ENCODE data around the gene GABBR1.
"Not testable (repeated sequence)": the region's sequence is repeated elsewhere in the genome, so short reads cannot be mapped to it uniquely, and the experiment has no call there.

GABBR1 gene

GRCh38 chr6:29632789-29633533 is at the start of gene GABBR1:
GABBR1 (minus strand) TSS chr6:29633183; CDS start chr6:29632385, 798 bp downstream.
- in situ Hi-C loops (cut with HindIII; ENCODE audit: low sequenced_read_pairs) = no loop called here

DNA sequence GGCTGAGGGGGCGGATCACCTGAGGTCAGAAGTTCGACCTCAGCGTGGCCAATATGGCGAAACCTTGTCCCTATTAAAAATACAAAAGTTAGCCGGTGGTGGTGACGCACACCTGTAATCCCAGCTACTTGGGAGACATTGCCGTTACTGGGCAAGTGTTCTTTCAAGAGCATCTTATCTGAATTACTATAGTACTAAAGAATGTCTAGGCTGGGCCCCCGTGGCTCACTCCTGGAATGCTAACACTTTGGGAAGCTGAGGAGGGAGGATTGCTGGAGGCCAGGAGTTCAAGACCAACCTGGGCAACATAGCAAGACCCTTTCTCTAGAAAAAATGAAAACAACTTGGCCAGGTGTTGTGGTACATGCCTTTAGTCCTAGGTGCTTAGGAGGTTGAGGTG is 48.8 kb upstream of the GABBR1 start:
- in situ Hi-C loops (cut with HindIII; ENCODE audit: low sequenced_read_pairs) = loop anchor here (5.0 kb wide), 1 partner anchor 75 kb away; no protein-coding TSS in a partner anchor

DNA sequence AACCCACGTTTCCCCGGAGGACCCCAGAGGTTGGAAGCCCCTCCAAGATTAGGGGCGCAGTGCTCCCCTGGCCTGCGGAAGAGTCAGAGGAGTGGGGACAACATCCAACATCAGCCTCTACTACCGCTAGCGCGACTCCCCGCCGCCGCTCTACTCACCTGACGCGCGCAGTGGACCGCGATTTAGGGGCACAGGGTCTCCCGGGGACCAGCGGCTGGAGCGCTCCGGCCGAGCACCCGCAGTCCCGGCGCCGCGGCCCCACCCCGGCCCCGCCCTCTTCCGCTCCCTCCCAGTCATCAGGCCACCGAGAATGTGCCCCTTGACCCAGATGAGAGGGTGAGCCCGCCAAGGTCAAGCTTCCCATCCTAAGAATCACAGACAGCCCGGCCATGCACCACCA is 47.9 kb upstream of the GABBR1 start, which contains the start of gene ZFP57:
TSS of gene ZFP57 (minus strand) at position 249 of the 400 bp plus-strand sequence. CDS start 4,149 bp downstream, outside the sequence.
- in situ Hi-C loops (cut with HindIII; ENCODE audit: low sequenced_read_pairs) = loop anchor here (5.0 kb wide), 1 partner anchor 76 kb away; no protein-coding TSS in a partner anchor

DNA sequence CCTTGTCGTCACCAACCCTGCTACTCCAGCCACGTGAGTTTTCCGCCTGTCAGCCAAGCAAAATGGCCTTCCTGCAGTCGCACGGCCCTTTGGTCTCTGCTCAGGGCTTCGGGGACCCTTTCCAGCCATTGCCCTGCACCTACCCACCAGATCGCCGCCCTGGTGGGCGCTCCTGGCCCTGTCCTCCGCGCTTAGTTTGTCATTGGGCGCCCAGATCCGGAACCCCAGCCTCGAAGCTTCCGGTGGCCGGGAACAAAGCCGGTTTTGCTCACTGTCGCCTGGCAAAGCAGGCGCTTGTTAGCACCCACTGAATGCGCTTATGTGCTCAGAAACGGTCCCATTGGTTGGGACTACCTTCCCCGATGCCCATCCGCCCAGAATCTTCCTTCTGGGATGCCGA is 47.4 kb upstream of the GABBR1 start:
- in situ Hi-C loops (cut with HindIII; ENCODE audit: low sequenced_read_pairs) = loop anchor here (5.0 kb wide), 1 partner anchor 77 kb away; no protein-coding TSS in a partner anchor

DNA sequence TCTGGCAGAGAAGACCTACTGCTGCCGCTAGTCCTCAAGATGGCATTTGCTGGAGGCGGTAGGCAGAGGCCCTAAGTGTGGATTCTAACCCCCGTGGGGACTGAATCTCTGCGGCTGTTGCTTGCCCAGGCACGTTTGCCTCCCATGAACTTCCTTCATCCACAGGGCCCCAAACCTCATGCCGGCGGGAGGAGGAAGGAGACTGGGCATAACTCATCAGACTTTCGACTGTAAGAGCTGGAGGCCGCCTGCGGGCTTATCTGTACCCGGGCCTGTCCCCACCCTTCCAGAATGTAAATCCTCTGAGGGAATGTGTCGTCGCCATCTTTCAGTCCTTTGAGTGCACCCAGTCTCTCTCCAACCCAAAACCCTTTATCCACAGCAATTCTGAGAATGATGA is 47.0 kb upstream of the GABBR1 start:
- in situ Hi-C loops (cut with HindIII; ENCODE audit: low sequenced_read_pairs) = loop anchor here (5.0 kb wide), 1 partner anchor 77 kb away; no protein-coding TSS in a partner anchor

GRCh38 chr6:29678114-29678513 is 45.1 kb upstream of the GABBR1 start:
- in situ Hi-C loops (cut with HindIII; ENCODE audit: low sequenced_read_pairs) = no loop called here

GRCh38 chr6:29676981-29677601 is 44.1 kb upstream of the GABBR1 start:
- in situ Hi-C loops (cut with HindIII; ENCODE audit: low sequenced_read_pairs) = no loop called here

GRCh38 chr6:29675561-29675960 is 42.6 kb upstream of the GABBR1 start:
- in situ Hi-C loops (cut with HindIII; ENCODE audit: low sequenced_read_pairs) = no loop called here

DNA sequence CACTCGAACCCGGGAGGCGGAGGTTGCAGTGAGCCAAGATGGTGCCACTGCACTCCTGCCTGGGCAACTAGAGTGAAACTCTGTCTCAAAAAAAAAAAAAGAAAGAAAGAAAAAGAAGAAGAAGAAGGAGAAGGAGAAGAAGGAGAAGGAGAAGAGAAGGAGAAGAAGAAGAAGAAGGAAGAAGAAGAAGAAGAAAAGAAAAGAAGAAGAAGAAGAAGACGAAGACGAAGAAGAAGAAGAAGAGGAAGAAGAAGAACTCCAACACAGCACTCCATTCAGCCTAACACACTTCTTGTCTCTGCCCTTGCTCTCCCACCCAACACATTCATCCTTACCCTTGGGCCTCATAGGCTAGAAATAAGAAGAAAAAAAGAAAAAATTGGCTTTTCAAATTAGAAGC is 41.0 kb upstream of the GABBR1 start:
- in situ Hi-C loops (cut with HindIII; ENCODE audit: low sequenced_read_pairs) = no loop called here

DNA sequence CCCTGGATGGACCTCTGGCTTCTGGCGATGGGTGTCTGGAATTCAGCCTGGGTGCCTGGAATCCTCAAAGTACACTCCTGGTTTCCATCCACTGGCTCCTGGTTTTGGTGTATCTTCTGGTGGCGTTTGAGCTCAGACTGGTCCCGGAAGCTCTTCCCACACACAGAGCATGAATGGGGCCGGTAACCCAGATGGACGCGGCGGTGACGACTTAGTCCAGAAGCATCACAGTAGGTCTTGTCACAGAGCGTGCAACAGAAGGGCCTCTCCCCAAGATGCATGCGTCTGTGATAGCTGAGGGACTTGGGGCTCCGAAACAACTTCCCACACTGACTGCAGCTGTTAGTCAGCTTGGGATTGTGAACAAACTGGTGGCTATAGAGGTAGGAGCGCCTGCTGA is 40.2 kb upstream of the GABBR1 start:
- in situ Hi-C loops (cut with HindIII; ENCODE audit: low sequenced_read_pairs) = no loop called here

GRCh38 chr6:29672116-29672515 is 39.1 kb upstream of the GABBR1 start:
- in situ Hi-C loops (cut with HindIII; ENCODE audit: low sequenced_read_pairs) = not testable (repeated sequence)

DNA sequence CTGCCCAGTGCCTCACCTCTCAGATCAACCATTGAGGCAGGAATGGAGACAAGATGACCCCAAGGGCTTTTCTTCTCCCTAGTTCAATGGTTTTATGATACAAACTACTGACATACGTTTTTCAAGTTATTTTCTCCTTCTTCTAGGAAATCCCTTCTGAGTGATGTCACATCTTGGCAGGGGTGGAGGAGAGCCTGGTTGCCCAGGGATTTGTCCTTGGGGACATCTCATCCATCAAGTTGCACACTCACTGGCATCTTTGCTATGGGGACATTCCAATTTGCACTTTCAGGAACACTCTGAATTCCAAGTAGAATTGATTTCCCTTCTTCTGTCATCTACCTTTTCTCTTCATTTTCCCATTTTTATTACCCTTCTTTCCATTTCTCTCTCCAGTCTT is 38.0 kb upstream of the GABBR1 start:
- in situ Hi-C loops (cut with HindIII; ENCODE audit: low sequenced_read_pairs) = no loop called here

- in situ Hi-C loops (cut with HindIII; ENCODE audit: low sequenced_read_pairs) = no loop called here
Observed at GRCh38 chr6:29667158-29667557, 34.2 kb upstream of the GABBR1 start.

DNA sequence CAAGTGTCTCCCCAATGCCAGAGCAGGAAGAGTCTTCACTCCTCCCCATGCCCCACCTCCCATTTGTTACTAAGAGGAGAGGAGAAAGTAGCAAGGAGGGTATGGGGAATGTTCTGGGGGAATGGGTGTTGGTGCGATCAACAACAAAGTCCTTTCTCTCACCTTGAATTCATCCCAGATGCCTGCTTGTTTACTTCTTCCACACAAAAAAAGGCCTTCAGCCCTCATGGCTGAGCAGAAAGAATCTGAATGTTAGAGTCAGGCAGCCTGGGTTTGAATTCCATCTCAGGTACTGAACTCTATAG is 33.8 kb upstream of the GABBR1 start:
- in situ Hi-C loops (cut with HindIII; ENCODE audit: low sequenced_read_pairs) = no loop called here

DNA sequence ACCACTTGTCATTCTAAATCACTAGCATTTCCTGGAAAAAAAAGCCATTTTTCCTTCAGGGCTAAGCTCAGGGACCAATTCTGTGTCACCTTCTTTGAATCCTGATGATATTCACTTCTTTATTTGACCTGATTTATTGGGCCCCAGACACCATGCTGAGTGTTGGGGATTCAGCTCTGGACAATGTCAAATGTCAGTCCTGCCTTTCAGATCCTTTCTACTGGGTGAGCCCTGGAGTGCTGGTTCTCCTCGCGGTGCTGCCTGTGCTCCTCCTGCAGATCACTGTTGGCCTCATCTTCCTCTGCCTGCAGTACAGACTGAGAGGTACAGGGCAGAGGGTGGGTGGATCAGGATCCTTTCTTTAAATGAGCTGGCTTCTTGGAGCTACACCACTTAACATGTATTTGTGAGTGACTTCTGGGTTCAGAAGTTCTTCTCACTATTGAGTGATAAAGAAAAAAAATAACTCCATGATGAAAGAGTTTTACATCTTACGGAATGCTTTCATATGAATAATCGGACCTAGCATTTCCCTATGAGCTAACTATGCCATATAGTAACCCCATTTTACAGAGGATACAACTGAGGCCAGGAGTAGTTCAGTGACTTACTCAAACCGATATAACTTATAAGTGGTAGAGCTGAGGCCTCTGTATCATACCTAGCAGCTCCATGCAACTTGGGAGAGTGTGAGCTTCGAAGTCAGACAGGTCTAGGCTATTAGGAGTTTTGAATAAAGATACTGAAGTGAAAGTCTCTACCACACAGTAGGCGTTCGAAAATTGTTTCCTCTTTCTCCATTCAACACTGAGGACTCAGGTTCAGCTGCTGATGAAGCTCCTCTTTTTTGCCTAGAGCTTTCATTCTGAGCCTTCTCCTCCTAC is 33.2 kb upstream of the GABBR1 start:
- in situ Hi-C loops (cut with HindIII; ENCODE audit: low sequenced_read_pairs) = no loop called here

DNA sequence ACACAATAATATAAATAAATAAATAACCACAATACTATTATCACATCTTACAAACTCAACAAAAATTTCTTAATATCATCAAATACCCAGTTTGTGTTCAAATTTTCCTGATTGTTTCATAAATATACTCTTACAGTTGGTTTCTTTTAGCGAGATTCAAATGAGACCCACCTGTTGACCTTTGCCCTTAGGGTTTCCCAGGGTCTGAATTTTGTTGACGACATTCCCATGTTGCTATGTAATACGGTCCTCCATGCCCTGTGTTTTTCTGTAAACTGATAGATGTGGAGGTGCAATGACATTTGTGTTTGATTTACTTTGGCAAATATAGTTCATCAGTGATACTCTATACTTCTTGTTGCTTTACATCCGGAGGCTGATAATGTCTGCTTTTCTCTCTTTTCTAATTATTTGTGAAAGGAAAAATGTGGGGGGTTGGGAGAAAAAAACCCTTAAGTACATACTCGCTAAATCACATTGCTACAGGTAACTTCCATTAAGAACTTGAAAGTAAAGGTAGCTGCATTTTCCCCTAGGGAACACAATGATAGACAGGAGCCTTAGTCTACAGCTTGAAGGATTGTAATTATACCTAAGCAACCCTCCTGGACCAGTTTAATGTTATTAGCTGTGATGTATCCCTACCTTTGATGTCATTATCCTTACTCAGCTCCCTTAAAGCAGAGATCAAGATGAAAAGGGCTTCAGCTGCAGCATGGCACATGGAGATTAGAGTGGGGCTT is 30.5 kb upstream of the GABBR1 start:
- in situ Hi-C loops (cut with HindIII; ENCODE audit: low sequenced_read_pairs) = no loop called here

GRCh38 chr6:29661502-29662141 is 28.6 kb upstream of the GABBR1 start:
- in situ Hi-C loops (cut with HindIII; ENCODE audit: low sequenced_read_pairs) = not testable (repeated sequence)

DNA sequence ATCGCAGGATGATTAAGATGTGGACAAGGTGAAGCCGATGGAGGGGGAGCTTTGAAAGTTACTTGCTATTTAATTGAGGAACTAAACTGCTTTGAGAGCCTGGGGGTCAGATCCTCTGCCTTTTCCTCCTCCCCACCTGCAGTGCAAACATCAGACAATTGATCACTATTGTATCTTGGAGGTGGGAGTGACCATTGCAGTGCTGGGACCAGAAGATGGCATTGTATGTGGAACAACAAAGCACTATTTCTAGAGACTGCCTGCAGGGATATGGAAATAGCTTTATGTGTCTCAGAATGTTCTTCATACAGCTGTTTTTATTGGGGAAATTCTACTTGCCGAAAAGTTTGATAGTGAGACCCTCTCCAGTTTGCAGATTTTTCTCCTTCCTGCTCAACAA is 28.1 kb upstream of the GABBR1 start:
- in situ Hi-C loops (cut with HindIII; ENCODE audit: low sequenced_read_pairs) = no loop called here

DNA sequence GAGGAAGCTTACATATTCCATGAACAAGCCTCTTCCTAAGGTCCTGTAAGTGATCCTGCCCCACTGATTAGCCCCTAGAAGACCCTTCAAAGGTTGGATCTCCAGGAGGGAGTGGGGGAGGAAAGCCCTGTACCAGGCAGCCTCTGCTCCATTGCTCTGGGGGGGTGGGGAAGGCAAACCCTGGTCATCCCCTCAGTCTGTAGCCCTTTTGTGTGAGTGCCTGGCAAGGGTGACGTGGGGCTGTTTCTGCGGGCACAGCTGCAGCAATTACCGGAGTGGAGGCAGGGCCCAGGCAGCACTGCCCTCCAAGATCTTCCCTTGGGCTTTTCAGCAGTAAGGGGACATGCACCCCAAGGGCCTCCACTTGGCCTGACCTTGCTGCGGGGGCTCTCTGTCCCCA is 23.8 kb upstream of the GABBR1 start, which contains the start of gene MOG:
TSS of gene MOG (plus strand) at position 295 of the 400 bp plus-strand sequence. CDS start 118 bp downstream, outside the sequence.
- in situ Hi-C loops (cut with HindIII; ENCODE audit: low sequenced_read_pairs) = no loop called here

DNA sequence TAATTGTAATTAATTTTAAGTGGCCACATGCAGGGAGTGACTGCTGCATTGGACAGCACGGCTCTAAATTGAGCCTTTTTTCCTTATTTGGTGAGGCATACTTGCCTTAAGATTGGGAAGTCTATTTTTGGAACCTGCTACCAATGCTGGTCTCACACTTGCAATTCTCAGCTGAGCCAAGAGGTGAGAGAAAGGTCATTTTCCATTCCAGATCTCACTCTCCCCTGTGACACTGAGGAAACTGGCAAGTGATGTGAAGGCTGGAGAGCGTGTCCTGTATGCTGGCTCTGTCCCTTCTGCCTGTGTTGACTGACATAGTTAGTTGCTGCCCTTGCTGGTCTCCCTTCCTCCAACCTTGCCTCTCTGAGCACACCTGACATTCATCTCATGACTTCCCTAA is 23.2 kb upstream of the GABBR1 start:
- in situ Hi-C loops (cut with HindIII; ENCODE audit: low sequenced_read_pairs) = no loop called here

Measured in endothelial cell of hepatic sinusoid (primary cell).